Duodenal mucosa (tissue), 2 donors: Measurements from ENCODE around the gene CAMKMT.
"Not testable (repeated sequence)": the region's sequence is repeated elsewhere in the genome, so short reads cannot be mapped to it uniquely, and the experiment has no call there.

Source experiments
- H3K27ac ChIP-seq: one replicate; pipeline ENCODE4 v1.7.0; 2013; ENCODE audit warnings: low read depth, low read length
- H3K27me3 ChIP-seq, 2 donors: one replicate each; pipeline ENCODE4 v1.7.0; 2013; ENCODE audit warnings: low read length in 2 of 2, control low read depth in 1 of 2; ENCODE audit not compliant: insufficient read depth in 2 of 2, control insufficient read depth in 1 of 2
- H3K36me3 ChIP-seq, 2 donors: one replicate each; pipeline ENCODE4 v1.7.0; 2013; ENCODE audit warnings: low read length in 2 of 2, control low read depth in 1 of 2; ENCODE audit not compliant: insufficient read depth in 2 of 2, control insufficient read depth in 1 of 2
- H3K4me1 ChIP-seq, 2 donors: one replicate each; pipeline ENCODE4 v1.7.0; 2013; ENCODE audit warnings: low read length in 2 of 2, control low read depth in 1 of 2; ENCODE audit not compliant: insufficient read depth in 2 of 2, control insufficient read depth in 1 of 2
- H3K4me3 ChIP-seq, 2 donors: one replicate each; pipeline ENCODE4 v1.7.0; 2013; ENCODE audit warnings: low read length in 2 of 2, low read depth in 1 of 2
- H3K9ac ChIP-seq, 2 donors: one replicate each; pipeline ENCODE4 v1.7.0; 2013; ENCODE audit warnings: low read length in 2 of 2, low read depth in 1 of 2
- H3K9me3 ChIP-seq, 2 donors: one replicate each; pipeline ENCODE4 v1.7.0; 2013; ENCODE audit warnings: low read length in 2 of 2, control low read depth in 1 of 2; ENCODE audit not compliant: control insufficient read depth in 1 of 2

The CAMKMT gene

GRCh38 chr2:44385226-44385625 is 23.5 kb downstream of the CAMKMT start:
- not testable (repeated sequence) for H3K9ac ChIP-seq, H3K27ac ChIP-seq, H3K4me1 ChIP-seq, H3K9me3 ChIP-seq, H3K4me3 ChIP-seq, H3K36me3 ChIP-seq, H3K27me3 ChIP-seq

- Histone ChIP-seq H3K4me1 (no peaks in the 10 kb centered on the region), H3K27ac (no peak overlapping the region), H3K36me3 (no peaks in the 10 kb centered on the region), H3K9me3 (no peaks in the 10 kb centered on the region), H3K9ac (no peak overlapping the region), H3K4me3 (no peak overlapping the region), H3K27me3 (no peaks in the 10 kb centered on the region)
These were observed 27.1 kb downstream of the CAMKMT start for GRCh38 chr2:44388877-44389276.

GRCh38 chr2:44389895-44390294 is 28.1 kb downstream of the CAMKMT start:
- Histone ChIP-seq H3K27ac (no peak overlapping the region), H3K9me3 (no peaks in the 10 kb centered on the region), H3K9ac (no peak overlapping the region), H3K36me3 (no peaks in the 10 kb centered on the region), H3K4me1 (no peaks in the 10 kb centered on the region), H3K4me3 (no peak overlapping the region), H3K27me3 (no peaks in the 10 kb centered on the region)

GRCh38 chr2:44392338-44392943 is 30.7 kb downstream of the CAMKMT start:
- H3K4me1 ChIP-seq, result no peaks in the 10 kb centered on the region
- H3K36me3 ChIP-seq, result no peaks in the 10 kb centered on the region
- no peak overlapping the region for H3K4me3 ChIP-seq
- H3K9me3 ChIP-seq, result no peaks in the 10 kb centered on the region
- H3K9ac ChIP-seq, result no peak overlapping the region
- no peak overlapping the region for H3K27ac ChIP-seq
- no peaks in the 10 kb centered on the region for H3K27me3 ChIP-seq

GRCh38 chr2:44397447-44398175 is 35.9 kb downstream of the CAMKMT start:
- H3K27ac ChIP-seq, result no peak overlapping the region
- H3K9me3 ChIP-seq, result no peaks in the 10 kb centered on the region
- H3K9ac ChIP-seq, result no peak overlapping the region
- H3K36me3 ChIP-seq, result no peaks in the 10 kb centered on the region
- H3K4me1 ChIP-seq, result no peaks in the 10 kb centered on the region
- no peaks in the 10 kb centered on the region for H3K27me3 ChIP-seq
- no peak overlapping the region for H3K4me3 ChIP-seq

- H3K9ac ChIP-seq, result no peak overlapping the region
- H3K9me3 ChIP-seq, result no peaks in the 10 kb centered on the region
- no peak overlapping the region for H3K27ac ChIP-seq
- no peaks in the 10 kb centered on the region for H3K27me3 ChIP-seq
- no peaks in the 10 kb centered on the region for H3K4me1 ChIP-seq
- no peak overlapping the region for H3K4me3 ChIP-seq
- no peaks in the 10 kb centered on the region for H3K36me3 ChIP-seq
These were observed 36.6 kb downstream of the CAMKMT start for GRCh38 chr2:44398243-44398897.

GRCh38 chr2:44420725-44421124 is 59.0 kb downstream of the CAMKMT start:
- Histone ChIP-seq H3K9ac (no peak overlapping the region), H3K4me3 (no peak overlapping the region), H3K9me3 (no peaks in the 10 kb centered on the region), H3K27ac (no peak overlapping the region), H3K27me3 (no peaks in the 10 kb centered on the region), H3K36me3 (no peaks in the 10 kb centered on the region), H3K4me1 (no peaks in the 10 kb centered on the region)

- Histone ChIP-seq H3K4me1 (no peaks in the 10 kb centered on the region), H3K36me3 (no peaks in the 10 kb centered on the region), H3K27me3 (no peaks in the 10 kb centered on the region), H3K9ac (no peak overlapping the region), H3K27ac (no peak overlapping the region), H3K9me3 (no peaks in the 10 kb centered on the region), H3K4me3 (no peak overlapping the region)
These were observed 62.5 kb downstream of the CAMKMT start for GRCh38 chr2:44424211-44424610.

GRCh38 chr2:44429034-44429433 is 67.3 kb downstream of the CAMKMT start:
- Histone ChIP-seq H3K27me3 (no peaks in the 10 kb centered on the region), H3K4me3 (no peak overlapping the region), H3K4me1 (no peaks in the 10 kb centered on the region), H3K27ac (no peak overlapping the region), H3K9me3 (no peaks in the 10 kb centered on the region), H3K9ac (no peak overlapping the region), H3K36me3 (no peaks in the 10 kb centered on the region)

- Histone ChIP-seq H3K36me3 (no peaks in the 10 kb centered on the region), H3K9ac (no peak overlapping the region), H3K4me3 (no peak overlapping the region), H3K4me1 (no peaks in the 10 kb centered on the region), H3K9me3 (no peaks in the 10 kb centered on the region), H3K27me3 (no peaks in the 10 kb centered on the region), H3K27ac (no peak overlapping the region)
These were observed 68.6 kb downstream of the CAMKMT start for GRCh38 chr2:44430342-44430741.
